ENCODE results near the gene SLC66A1.

Gene SLC66A1

GRCh38 chr1:19361611-19362147 lies 49.6 kb downstream of the SLC66A1 start:
- no CpG with 5 or more reads among the region's 8 CpGs for WGBS, 2 donors (ENCODE audit: extremely low coverage in 2 of 2, insufficient read length in 2 of 2, insufficient replicate concordance in 1 of 2)
- H3K79me1 ChIP-seq (ENCODE audit: low read depth, low read length) = peaks cover 6% of the 10 kb centered on the region
- no peak overlapping the region for H3K14ac ChIP-seq (ENCODE audit: low read length)
- H4K91ac ChIP-seq (ENCODE audit: low read depth, low read length, poor library complexity) = no peak overlapping the region
- H4K8ac ChIP-seq (ENCODE audit: low read depth, low read length) = no peak overlapping the region
- H3K27ac ChIP-seq (replicated peaks; ENCODE audit: low read length) = no peak overlapping the region
- no peaks in the 10 kb centered on the region for H3K27me3 ChIP-seq (ENCODE audit: control insufficient read depth in 3 of 3, insufficient read depth in 3 of 3, low read depth in 1 of 3, low read length in 3 of 3)
- peaks cover 2 to 25% of the 10 kb centered on the region in 2 donors for H3K36me3 ChIP-seq (replicated peaks in 1 of 2; ENCODE audit: control insufficient read depth in 2 of 2, insufficient read depth in 2 of 2, low read length in 2 of 2)
- H2BK120ac ChIP-seq (ENCODE audit: low read depth, low read length) = no peak overlapping the region
- H3K4ac ChIP-seq (ENCODE audit: low read length) = no peak overlapping the region
- no peaks in the 10 kb centered on the region for H3K9me3 ChIP-seq (replicated peaks in 1 of 2; ENCODE audit: control insufficient read depth in 2 of 2, insufficient read depth in 1 of 2, low read depth in 1 of 2, low read length in 2 of 2)
- DNase-seq (ENCODE audit: low spot score) = no peak
- H3K18ac ChIP-seq (ENCODE audit: low read length) = no peak overlapping the region
- H3K4me2 ChIP-seq (ENCODE audit: insufficient read depth, low read length, poor library complexity, severe bottlenecking) = no peak overlapping the region
- H2AFZ ChIP-seq (ENCODE audit: low read length) = no peak overlapping the region
- peaks cover 0 to 5% of the 10 kb centered on the region in 2 donors for H3K4me1 ChIP-seq (ENCODE audit: control insufficient read depth in 2 of 2, insufficient read depth in 1 of 2, low read depth in 1 of 2, low read length in 2 of 2)
- H3K4me3 ChIP-seq (ENCODE audit: low read length in 2 of 2) = no peak overlapping the region
- H2BK12ac ChIP-seq (ENCODE audit: low read length) = no peak overlapping the region
- H2BK5ac ChIP-seq (ENCODE audit: low read length) = no peak overlapping the region
- H3K23ac ChIP-seq (ENCODE audit: low read depth, low read length, poor library complexity) = no peak overlapping the region
- no peak overlapping the region for H2BK15ac ChIP-seq (ENCODE audit: low read length)
- H2AK5ac ChIP-seq (ENCODE audit: low read depth, low read length) = no peak overlapping the region
- no peak overlapping the region for H3K9ac ChIP-seq (ENCODE audit: low read depth, low read length, poor library complexity)

- peaks cover 0 to 15% of the 10 kb centered on the region in 2 donors for H3K36me3 ChIP-seq (replicated peaks in 1 of 2; ENCODE audit: control insufficient read depth in 2 of 2, insufficient read depth in 2 of 2, low read length in 2 of 2)
- H4K8ac ChIP-seq (ENCODE audit: low read depth, low read length) = no peak overlapping the region
- peaks cover 8% of the 10 kb centered on the region for H3K79me1 ChIP-seq (ENCODE audit: low read depth, low read length)
- no peak overlapping the region for H2BK15ac ChIP-seq (ENCODE audit: low read length)
- no peak overlapping the region for H2AFZ ChIP-seq (ENCODE audit: low read length)
- H2AK5ac ChIP-seq (ENCODE audit: low read depth, low read length) = no peak overlapping the region
- H3K4ac ChIP-seq (ENCODE audit: low read length) = no peak overlapping the region
- H2BK5ac ChIP-seq (ENCODE audit: low read length) = no peak overlapping the region
- no peak overlapping the region for H3K4me3 ChIP-seq (ENCODE audit: low read length in 2 of 2)
- H4K91ac ChIP-seq (ENCODE audit: low read depth, low read length, poor library complexity) = no peak overlapping the region
- no peak overlapping the region for H3K4me2 ChIP-seq (ENCODE audit: insufficient read depth, low read length, poor library complexity, severe bottlenecking)
- no peak overlapping the region for H3K18ac ChIP-seq (ENCODE audit: low read length)
- H3K9ac ChIP-seq (ENCODE audit: low read depth, low read length, poor library complexity) = no peak overlapping the region
- no peak overlapping the region for H2BK12ac ChIP-seq (ENCODE audit: low read length)
- no peak overlapping the region for H3K27ac ChIP-seq (replicated peaks; ENCODE audit: low read length)
- H3K27me3 ChIP-seq (ENCODE audit: control insufficient read depth in 3 of 3, insufficient read depth in 3 of 3, low read depth in 1 of 3, low read length in 3 of 3) = no peaks in the 10 kb centered on the region
- no peaks in the 10 kb centered on the region for H3K9me3 ChIP-seq (replicated peaks in 1 of 2; ENCODE audit: control insufficient read depth in 2 of 2, insufficient read depth in 1 of 2, low read depth in 1 of 2, low read length in 2 of 2)
- no peak overlapping the region for H3K23ac ChIP-seq (ENCODE audit: low read depth, low read length, poor library complexity)
- no peak for DNase-seq (ENCODE audit: low spot score)
- no peak overlapping the region for H2BK120ac ChIP-seq (ENCODE audit: low read depth, low read length)
- no CpG with 5 or more reads among the region's 8 CpGs for WGBS, 2 donors (ENCODE audit: extremely low coverage in 2 of 2, insufficient read length in 2 of 2, insufficient replicate concordance in 1 of 2)
- H3K4me1 ChIP-seq (ENCODE audit: control insufficient read depth in 2 of 2, insufficient read depth in 1 of 2, low read depth in 1 of 2, low read length in 2 of 2) = peaks cover 0 to 11% of the 10 kb centered on the region in 2 donors
- H3K14ac ChIP-seq (ENCODE audit: low read length) = no peak overlapping the region
Observed at GRCh38 chr1:19363536-19364152, 51.5 kb downstream of the SLC66A1 start.

GRCh38 chr1:19365721-19366120 lies 53.6 kb downstream of the SLC66A1 start:
- Histone ChIP-seq H3K23ac (ENCODE audit: low read depth, low read length, poor library complexity) (no peak overlapping the region), H2BK5ac (ENCODE audit: low read length) (no peak overlapping the region), H3K4me3 (ENCODE audit: low read length in 2 of 2) (no peak overlapping the region), H3K9ac (ENCODE audit: low read depth, low read length, poor library complexity) (no peak overlapping the region), H3K4me2 (ENCODE audit: insufficient read depth, low read length, poor library complexity, severe bottlenecking) (no peak overlapping the region), H3K18ac (ENCODE audit: low read length) (no peak overlapping the region), H2BK120ac (ENCODE audit: low read depth, low read length) (no peak overlapping the region), H3K36me3 (replicated peaks in 1 of 2; ENCODE audit: control insufficient read depth in 2 of 2, insufficient read depth in 2 of 2, low read length in 2 of 2) (peaks cover 0 to 5% of the 10 kb centered on the region in 2 donors), H2AFZ (ENCODE audit: low read length) (no peak overlapping the region), H3K27me3 (ENCODE audit: control insufficient read depth in 3 of 3, insufficient read depth in 3 of 3, low read depth in 1 of 3, low read length in 3 of 3) (no peaks in the 10 kb centered on the region), H4K91ac (ENCODE audit: low read depth, low read length, poor library complexity) (no peak overlapping the region), H2AK5ac (ENCODE audit: low read depth, low read length) (no peak overlapping the region), H3K4ac (ENCODE audit: low read length) (no peak overlapping the region), H3K79me1 (ENCODE audit: low read depth, low read length) (peaks cover 6% of the 10 kb centered on the region), H3K4me1 (ENCODE audit: control insufficient read depth in 2 of 2, insufficient read depth in 1 of 2, low read depth in 1 of 2, low read length in 2 of 2) (peaks cover 0 to 13% of the 10 kb centered on the region in 2 donors), H2BK15ac (ENCODE audit: low read length) (no peak overlapping the region), H3K27ac (replicated peaks; ENCODE audit: low read length) (no peak overlapping the region), H4K8ac (ENCODE audit: low read depth, low read length) (no peak overlapping the region), H3K9me3 (replicated peaks in 1 of 2; ENCODE audit: control insufficient read depth in 2 of 2, insufficient read depth in 1 of 2, low read depth in 1 of 2, low read length in 2 of 2) (no peaks in the 10 kb centered on the region), H3K14ac (ENCODE audit: low read length) (no peak overlapping the region), H2BK12ac (ENCODE audit: low read length) (no peak overlapping the region)
- DNase-seq (ENCODE audit: low spot score) = no peak
- WGBS, 2 donors (ENCODE audit: extremely low coverage in 2 of 2, insufficient read length in 2 of 2, insufficient replicate concordance in 1 of 2) = no CpG with 5 or more reads among the region's 10 CpGs

- no peak overlapping the region for H2BK12ac ChIP-seq (ENCODE audit: low read length)
- peaks cover 9% of the 10 kb centered on the region for H3K79me1 ChIP-seq (ENCODE audit: low read depth, low read length)
- H2BK15ac ChIP-seq (ENCODE audit: low read length) = no peak overlapping the region
- H2AK5ac ChIP-seq (ENCODE audit: low read depth, low read length) = no peak overlapping the region
- peak overlapping the region; percentile 11 for H3K14ac ChIP-seq (ENCODE audit: low read length)
- H3K4me2 ChIP-seq (ENCODE audit: insufficient read depth, low read length, poor library complexity, severe bottlenecking) = no peak overlapping the region
- peaks cover 0 to 10% of the 10 kb centered on the region in 2 donors for H3K4me1 ChIP-seq (ENCODE audit: control insufficient read depth in 2 of 2, insufficient read depth in 1 of 2, low read depth in 1 of 2, low read length in 2 of 2)
- H4K8ac ChIP-seq (ENCODE audit: low read depth, low read length) = no peak overlapping the region
- no peaks in the 10 kb centered on the region for H3K27me3 ChIP-seq (ENCODE audit: control insufficient read depth in 3 of 3, insufficient read depth in 3 of 3, low read depth in 1 of 3, low read length in 3 of 3)
- H2AFZ ChIP-seq (ENCODE audit: low read length) = no peak overlapping the region
- H3K36me3 ChIP-seq (replicated peaks in 1 of 2; ENCODE audit: control insufficient read depth in 2 of 2, insufficient read depth in 2 of 2, low read length in 2 of 2) = peaks cover 0 to 12% of the 10 kb centered on the region in 2 donors
- no peak overlapping the region for H3K23ac ChIP-seq (ENCODE audit: low read depth, low read length, poor library complexity)
- no peak overlapping the region for H2BK5ac ChIP-seq (ENCODE audit: low read length)
- no CpG with 5 or more reads among the region's 18 CpGs for WGBS, 2 donors (ENCODE audit: extremely low coverage in 2 of 2, insufficient read length in 2 of 2, insufficient replicate concordance in 1 of 2)
- no peak overlapping the region for H3K4ac ChIP-seq (ENCODE audit: low read length)
- H3K9me3 ChIP-seq (replicated peaks in 1 of 2; ENCODE audit: control insufficient read depth in 2 of 2, insufficient read depth in 1 of 2, low read depth in 1 of 2, low read length in 2 of 2) = no peaks in the 10 kb centered on the region
- no peak overlapping the region for H3K18ac ChIP-seq (ENCODE audit: low read length)
- no peak overlapping the region for H2BK120ac ChIP-seq (ENCODE audit: low read depth, low read length)
- DNase-seq (ENCODE audit: low spot score) = no peak
- H4K91ac ChIP-seq (ENCODE audit: low read depth, low read length, poor library complexity) = no peak overlapping the region
- no peak overlapping the region for H3K9ac ChIP-seq (ENCODE audit: low read depth, low read length, poor library complexity)
- H3K4me3 ChIP-seq (ENCODE audit: low read length in 2 of 2) = no peak overlapping the region
- no peak overlapping the region for H3K27ac ChIP-seq (replicated peaks; ENCODE audit: low read length)
Observed at GRCh38 chr1:19366599-19367536, 54.7 kb downstream of the SLC66A1 start.
